ENCODE measurements around the gene ITPR1. TPM values are rescaled to one million over a fixed set of nuclear protein-coding genes. Genes with fewer than 3 reads are reported as not detected.

Gene ITPR1
- total RNA-seq, 1 donor from 2014 or later = 90.5 TPM

- DNase-seq (ENCODE audit: low spot score) = no peak
Measured at GRCh38 chr3:4895838-4896237, 402.7 kb downstream of the ITPR1 start.

Other genes starting within 250 kb of the ITPR1 start
- 21.9 TPM for gene SETMAR, start 190.0 kb upstream of the ITPR1 start, total RNA-seq
- gene SUMF1, start 26.1 kb upstream of the ITPR1 start, total RNA-seq = 38.7 TPM

Measured in mucosa of gallbladder (tissue), 1 donor.